Loucy (cell line): ENCODE data around the gene FZD10.

ENCODE experiments used
- H2AFZ ChIP-seq: fragments of 200-600 bp; sonication (generic); 2 replicates; pipeline ENCODE4 v1.6.0; 2016; ENCODE audit warnings: antibody characterized with exemption, mild to moderate bottlenecking, low read length, moderate library complexity
- H3F3A ChIP-seq: fragments of 200-600 bp; 2 replicates; pipeline ENCODE4 v1.6.0; 2016; ENCODE audit warnings: antibody characterized with exemption, low read depth, mild to moderate bottlenecking
- H3K27me3 ChIP-seq: fragments of 200-600 bp; sonication (generic); 2 replicates; pipeline ENCODE4 v1.6.1; 2014; ENCODE audit warnings: low read length, mild to moderate bottlenecking; ENCODE audit not compliant: insufficient read depth, poor library complexity, severe bottlenecking
- H3K36me3 ChIP-seq: fragments of 200-600 bp; sonication (generic); 2 replicates; pipeline ENCODE4 v1.6.1; 2016; ENCODE audit warnings: low read length; ENCODE audit not compliant: insufficient read depth
- H3K4me1 ChIP-seq: fragments of 200-600 bp; sonication (generic); 2 replicates; pipeline ENCODE4 v1.5.1; 2014; ENCODE audit warnings: low read length, mild to moderate bottlenecking; ENCODE audit not compliant: insufficient read depth, poor library complexity, severe bottlenecking
- H3K4me2 ChIP-seq: fragments of 200-600 bp; sonication (generic); 2 replicates; pipeline ENCODE4 v1.6.0; 2014; ENCODE audit warnings: antibody characterized with exemption, low read length, low read depth, mild to moderate bottlenecking; ENCODE audit not compliant: poor library complexity, severe bottlenecking
- H3K4me3 ChIP-seq: fragments of 200-600 bp; sonication (generic); 2 replicates; pipeline ENCODE4 v1.5.1; 2014; ENCODE audit warnings: low read length, mild to moderate bottlenecking, mixed read lengths; ENCODE audit not compliant: poor library complexity, severe bottlenecking
- H3K79me2 ChIP-seq: fragments of 200-600 bp; sonication (generic); 2 replicates; pipeline ENCODE4 v1.6.1; 2014; ENCODE audit warnings: low read length; ENCODE audit not compliant: insufficient read depth
- H3K9ac ChIP-seq: fragments of 200-600 bp; sonication (generic); 2 replicates; pipeline ENCODE4 v1.6.0; 2014; ENCODE audit warnings: mild to moderate bottlenecking, low read depth, low read length, moderate library complexity; ENCODE audit not compliant: poor library complexity, severe bottlenecking
- H3K9me2 ChIP-seq: fragments of 200-600 bp; sonication (generic); replicated peaks from 2 replicates; pipeline ENCODE4 v1.6.1; 2016; ENCODE audit warnings: low read depth, low read length, mixed read lengths
- H3K9me3 ChIP-seq: fragments of 200-600 bp; sonication (generic); 2 replicates; pipeline ENCODE4 v1.6.1; 2014; ENCODE audit warnings: mild to moderate bottlenecking, antibody characterized with exemption, low read length, low read depth; ENCODE audit not compliant: insufficient read depth
- H4K20me1 ChIP-seq: fragments of 200-600 bp; sonication (generic); 2 replicates; pipeline ENCODE4 v1.6.0; 2014; ENCODE audit warnings: antibody characterized with exemption, low read length, mild to moderate bottlenecking; ENCODE audit not compliant: insufficient read depth, poor library complexity, severe bottlenecking
- EZH2phosphoT487 ChIP-seq: fragments of 200-600 bp; IDR thresholded peaks from 2 replicates; pipeline ENCODE4 v1.6.1; 2018; ENCODE audit warnings: antibody characterized with exemption, mild to moderate bottlenecking, moderate library complexity, borderline replicate concordance
- TF ChIP-seq, protein P1 (sequence below): fragments of 200-600 bp; sonication (generic); conservative IDR thresholded peaks from 2 replicates; pipeline ENCODE4 v1.5.1; 2014; ENCODE audit warnings: mild to moderate bottlenecking, antibody characterized with exemption, low read length

Gene FZD10

DNA sequence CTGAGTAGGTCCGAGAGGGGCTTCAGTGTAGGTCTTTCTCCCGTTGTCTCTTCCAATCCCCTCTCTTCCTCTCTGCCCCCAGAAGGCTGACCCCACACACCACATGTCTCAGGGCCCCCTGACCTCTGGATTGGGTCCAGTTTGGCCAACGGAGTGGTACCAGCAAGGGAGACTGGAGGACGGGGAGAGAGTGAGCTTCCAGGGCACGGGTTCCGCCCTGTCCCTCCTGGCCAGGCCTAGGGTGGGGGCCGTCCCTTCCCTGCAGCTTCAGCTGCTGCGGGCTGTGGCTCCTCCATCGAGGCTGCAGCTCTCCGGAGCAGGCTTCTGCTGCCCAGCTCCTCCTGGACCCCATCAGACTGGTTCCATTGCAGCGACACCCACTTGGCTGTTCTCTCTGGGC lies 17.4 kb downstream of the FZD10 start:
- no peaks in the 10 kb centered on the region; the same call in 1 of the 2 replicates for H3K9me3 ChIP-seq
- no peaks in the 10 kb centered on the region for H3K4me1 ChIP-seq
- no peaks in the 10 kb centered on the region for H3K9me2 ChIP-seq
- no peak overlapping the region for H3K4me2 ChIP-seq
- no peaks in the 10 kb centered on the region for H3F3A ChIP-seq
- no peak overlapping the region for H3K4me3 ChIP-seq
- no peak overlapping the region for H2AFZ ChIP-seq
- H3K27me3 ChIP-seq, result no peaks in the 10 kb centered on the region
- H3K36me3 ChIP-seq, result no peaks in the 10 kb centered on the region
- no peaks in the 10 kb centered on the region for H4K20me1 ChIP-seq
- H3K79me2 ChIP-seq, result no peaks in the 10 kb centered on the region
- no peak for TF ChIP-seq EZH2phosphoT487
- TF ChIP-seq, protein P1, sequence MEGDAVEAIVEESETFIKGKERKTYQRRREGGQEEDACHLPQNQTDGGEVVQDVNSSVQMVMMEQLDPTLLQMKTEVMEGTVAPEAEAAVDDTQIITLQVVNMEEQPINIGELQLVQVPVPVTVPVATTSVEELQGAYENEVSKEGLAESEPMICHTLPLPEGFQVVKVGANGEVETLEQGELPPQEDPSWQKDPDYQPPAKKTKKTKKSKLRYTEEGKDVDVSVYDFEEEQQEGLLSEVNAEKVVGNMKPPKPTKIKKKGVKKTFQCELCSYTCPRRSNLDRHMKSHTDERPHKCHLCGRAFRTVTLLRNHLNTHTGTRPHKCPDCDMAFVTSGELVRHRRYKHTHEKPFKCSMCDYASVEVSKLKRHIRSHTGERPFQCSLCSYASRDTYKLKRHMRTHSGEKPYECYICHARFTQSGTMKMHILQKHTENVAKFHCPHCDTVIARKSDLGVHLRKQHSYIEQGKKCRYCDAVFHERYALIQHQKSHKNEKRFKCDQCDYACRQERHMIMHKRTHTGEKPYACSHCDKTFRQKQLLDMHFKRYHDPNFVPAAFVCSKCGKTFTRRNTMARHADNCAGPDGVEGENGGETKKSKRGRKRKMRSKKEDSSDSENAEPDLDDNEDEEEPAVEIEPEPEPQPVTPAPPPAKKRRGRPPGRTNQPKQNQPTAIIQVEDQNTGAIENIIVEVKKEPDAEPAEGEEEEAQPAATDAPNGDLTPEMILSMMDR, result no peak
- no peak overlapping the region for H3K9ac ChIP-seq

DNA sequence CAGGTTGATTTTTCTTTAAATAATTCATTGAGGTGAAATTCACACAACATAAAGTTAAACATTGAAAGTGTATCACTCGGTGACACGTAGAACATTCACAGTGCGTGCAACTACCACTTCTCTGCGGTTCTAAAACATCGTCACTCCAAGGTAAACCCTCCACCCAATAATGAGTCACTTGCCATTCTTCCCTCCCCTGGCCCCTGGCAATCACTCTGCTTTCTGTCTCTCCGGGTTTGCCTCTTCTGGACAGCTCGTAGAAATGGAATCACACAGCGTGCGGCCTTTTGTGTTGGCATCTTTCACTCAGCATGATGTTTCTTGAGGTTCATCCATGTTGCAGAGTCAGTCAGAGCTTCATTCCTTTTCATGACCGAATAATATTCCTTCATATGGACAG lies 18.9 kb downstream of the FZD10 start:
- no peak overlapping the region for H3K4me3 ChIP-seq
- TF ChIP-seq EZH2phosphoT487, result no peak
- TF ChIP-seq, protein P1, result no peak
- no peak overlapping the region for H3K4me2 ChIP-seq
- no peaks in the 10 kb centered on the region for H3K27me3 ChIP-seq
- no peaks in the 10 kb centered on the region for H4K20me1 ChIP-seq
- no peak overlapping the region for H3K9ac ChIP-seq
- no peaks in the 10 kb centered on the region; the same call in 1 of the 2 replicates for H3K9me3 ChIP-seq
- no peaks in the 10 kb centered on the region for H3K36me3 ChIP-seq
- no peaks in the 10 kb centered on the region for H3K79me2 ChIP-seq
- H3F3A ChIP-seq, result no peaks in the 10 kb centered on the region
- H3K4me1 ChIP-seq, result no peaks in the 10 kb centered on the region
- no peak overlapping the region for H2AFZ ChIP-seq
- no peaks in the 10 kb centered on the region for H3K9me2 ChIP-seq

DNA sequence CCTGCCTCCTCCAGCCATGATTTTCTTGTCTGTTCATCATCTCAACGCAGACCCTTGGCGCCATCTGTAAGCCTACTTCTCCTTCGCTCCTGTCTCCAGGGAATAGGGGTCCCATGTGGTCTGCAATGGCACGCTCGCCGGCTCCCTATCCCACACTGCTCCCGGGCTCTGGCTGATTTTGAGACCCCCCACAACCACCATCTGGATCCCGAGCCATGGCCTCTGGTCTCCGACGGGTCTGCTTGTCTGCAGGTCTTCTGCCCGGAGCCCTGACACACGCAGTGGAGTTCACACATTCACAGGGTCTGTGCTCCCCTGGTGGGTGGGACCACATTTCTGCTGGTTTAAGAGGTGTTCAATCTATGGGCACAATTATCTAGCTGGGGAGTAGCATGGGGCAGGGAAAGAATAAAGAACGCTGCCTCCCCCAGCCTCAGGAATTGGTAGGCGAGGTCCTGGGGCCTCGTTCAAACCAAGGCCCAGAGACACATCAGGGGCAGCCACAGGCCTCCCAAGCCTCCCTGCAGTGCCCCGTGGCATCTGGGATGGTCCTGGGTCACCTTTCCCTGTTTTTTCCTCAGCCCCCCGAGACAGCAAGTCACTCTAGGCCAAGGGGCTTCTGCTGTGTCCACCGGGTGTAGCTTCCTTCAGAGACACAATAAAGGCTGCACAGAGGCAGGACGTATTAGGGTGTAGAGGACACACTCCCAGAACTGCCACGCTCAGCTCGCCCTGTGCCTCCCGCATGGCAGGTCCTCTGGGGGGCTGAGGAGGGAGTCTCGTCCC lies 21.5 kb downstream of the FZD10 start:
- no peaks in the 10 kb centered on the region for H4K20me1 ChIP-seq
- H3K79me2 ChIP-seq, result no peaks in the 10 kb centered on the region
- no peak overlapping the region for H2AFZ ChIP-seq
- no peak for TF ChIP-seq EZH2phosphoT487
- TF ChIP-seq, protein P1, result no peak
- no peaks in the 10 kb centered on the region for H3K27me3 ChIP-seq
- no peaks in the 10 kb centered on the region for H3K9me2 ChIP-seq
- no peak overlapping the region for H3K4me2 ChIP-seq
- no peaks in the 10 kb centered on the region for H3K36me3 ChIP-seq
- no peak overlapping the region for H3K4me3 ChIP-seq
- H3K9me3 ChIP-seq, result no peaks in the 10 kb centered on the region; the same call in 1 of the 2 replicates
- H3K9ac ChIP-seq, result no peak overlapping the region
- H3K4me1 ChIP-seq, result peaks cover 2% of the 10 kb centered on the region
- H3F3A ChIP-seq, result no peaks in the 10 kb centered on the region
